HG03280 (cell line): ENCODE data around the gene CD74.

Experiments used
- ATAC-seq: cut with Tn5 transposase; IDR thresholded peaks from one replicate; pipeline ENCODE4 v1.9.1; 2021; ENCODE audit warnings: mild to moderate bottlenecking, moderate library complexity; ENCODE audit not compliant: unreplicated experiment

CD74 gene

DNA sequence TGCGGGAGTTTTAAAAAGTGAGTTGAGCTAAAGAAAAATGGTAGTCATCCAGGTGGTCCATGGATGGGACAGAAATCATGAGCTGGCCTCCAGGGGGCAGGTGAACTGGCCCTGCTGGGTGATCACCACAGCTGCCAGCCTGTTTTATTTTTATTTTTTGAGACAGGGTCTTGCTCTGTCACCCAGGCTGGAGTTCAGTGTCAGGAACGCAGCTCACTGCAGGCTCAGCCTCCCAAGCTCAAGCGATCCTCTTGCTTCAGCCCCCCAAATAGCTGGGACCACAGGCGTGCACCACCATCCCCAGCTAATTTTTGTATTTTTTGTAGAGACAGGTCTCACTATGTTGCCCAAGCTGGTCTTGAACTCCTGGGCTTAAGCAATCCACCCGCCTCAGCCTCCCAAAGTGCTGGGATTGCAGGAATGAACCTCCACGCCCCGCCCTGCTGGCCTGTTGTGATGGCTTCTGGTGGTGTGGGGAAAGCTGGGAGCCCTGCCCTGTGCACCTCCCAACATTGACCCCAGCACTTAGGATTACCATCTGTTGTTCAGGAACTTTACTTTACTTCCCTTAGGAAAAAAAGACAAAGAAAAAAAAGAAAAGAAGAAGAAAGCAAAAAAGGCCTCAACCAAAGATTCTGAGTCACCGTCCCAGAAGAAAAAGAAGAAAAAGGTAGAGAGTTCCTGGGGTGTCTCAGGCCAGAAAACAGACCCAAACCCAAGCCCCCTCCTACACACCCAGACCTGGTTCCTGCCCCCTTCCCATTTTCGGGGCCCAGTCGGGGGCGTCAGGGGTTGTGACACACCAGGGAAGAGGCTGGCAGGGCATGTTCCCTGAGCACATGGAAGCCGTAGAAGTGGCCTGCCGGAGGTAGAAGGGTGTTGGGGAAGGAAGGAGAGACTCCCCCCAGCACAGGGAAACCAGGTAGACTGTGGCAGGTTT is 14.7 kb downstream of the CD74 start:
- ATAC-seq, result no peak

DNA sequence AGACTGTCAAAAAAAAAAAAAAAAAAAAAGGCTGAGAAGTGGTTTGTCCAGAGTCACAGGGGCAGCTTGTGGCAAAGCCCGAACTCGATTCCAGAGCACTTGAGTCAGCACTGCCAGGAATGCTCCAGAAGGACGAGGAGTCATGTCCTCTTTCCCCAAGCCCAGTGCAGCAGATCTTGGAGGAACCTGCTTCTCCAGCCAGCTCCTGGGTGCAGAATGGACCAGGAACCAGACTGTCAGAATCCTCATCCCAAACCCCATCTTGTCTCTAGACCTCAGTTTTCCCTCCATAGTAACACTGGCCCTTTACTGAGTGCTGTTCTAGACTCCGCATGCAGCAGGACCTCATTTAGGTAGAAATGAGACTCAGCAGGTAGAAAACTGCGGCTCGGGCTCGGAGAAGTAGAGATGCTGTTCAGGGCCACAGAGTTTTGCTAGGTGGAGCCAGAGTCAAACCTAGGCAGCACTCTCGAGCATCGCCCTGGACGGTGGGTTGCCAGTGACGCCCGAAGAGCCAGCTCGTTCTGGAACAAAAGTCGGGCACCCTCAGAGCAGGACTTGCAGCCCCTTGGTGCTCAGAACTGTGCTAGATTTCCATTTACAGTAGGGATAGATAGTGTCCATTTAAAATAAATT is 15.4 kb downstream of the CD74 start:
- ATAC-seq, result no peak

DNA sequence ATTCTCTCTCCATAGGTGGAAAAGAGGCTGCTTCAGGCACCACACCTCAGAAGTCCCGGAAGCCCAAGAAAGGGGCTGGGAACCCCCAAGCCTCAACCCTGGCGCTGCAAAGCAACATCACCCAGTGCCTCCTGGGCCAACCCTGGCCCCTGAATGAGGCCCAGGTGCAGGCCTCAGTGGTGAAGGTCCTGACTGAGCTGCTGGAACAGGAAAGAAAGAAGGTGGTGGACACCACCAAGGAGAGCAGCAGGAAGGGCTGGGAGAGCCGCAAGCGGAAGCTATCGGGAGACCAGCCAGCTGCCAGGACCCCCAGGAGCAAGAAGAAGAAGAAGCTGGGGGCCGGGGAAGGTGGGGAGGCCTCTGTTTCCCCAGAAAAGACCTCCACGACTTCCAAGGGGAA is 16.4 kb downstream of the CD74 start:
- no peak for ATAC-seq

DNA sequence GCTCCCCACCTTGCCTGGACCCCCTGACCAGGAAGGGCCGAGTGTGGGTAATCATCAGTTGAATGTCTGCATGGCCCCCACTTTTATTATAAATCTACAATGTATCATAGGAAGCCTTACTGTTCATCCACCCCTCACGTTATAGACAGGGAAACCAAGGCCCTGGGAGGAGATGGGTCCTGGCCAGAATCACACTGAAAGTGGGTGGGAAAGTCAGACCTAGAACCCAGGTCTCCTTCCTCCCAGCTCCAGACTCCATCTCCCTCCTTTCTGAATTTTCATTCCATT is 17.1 kb downstream of the CD74 start:
- ATAC-seq, result no peak

DNA sequence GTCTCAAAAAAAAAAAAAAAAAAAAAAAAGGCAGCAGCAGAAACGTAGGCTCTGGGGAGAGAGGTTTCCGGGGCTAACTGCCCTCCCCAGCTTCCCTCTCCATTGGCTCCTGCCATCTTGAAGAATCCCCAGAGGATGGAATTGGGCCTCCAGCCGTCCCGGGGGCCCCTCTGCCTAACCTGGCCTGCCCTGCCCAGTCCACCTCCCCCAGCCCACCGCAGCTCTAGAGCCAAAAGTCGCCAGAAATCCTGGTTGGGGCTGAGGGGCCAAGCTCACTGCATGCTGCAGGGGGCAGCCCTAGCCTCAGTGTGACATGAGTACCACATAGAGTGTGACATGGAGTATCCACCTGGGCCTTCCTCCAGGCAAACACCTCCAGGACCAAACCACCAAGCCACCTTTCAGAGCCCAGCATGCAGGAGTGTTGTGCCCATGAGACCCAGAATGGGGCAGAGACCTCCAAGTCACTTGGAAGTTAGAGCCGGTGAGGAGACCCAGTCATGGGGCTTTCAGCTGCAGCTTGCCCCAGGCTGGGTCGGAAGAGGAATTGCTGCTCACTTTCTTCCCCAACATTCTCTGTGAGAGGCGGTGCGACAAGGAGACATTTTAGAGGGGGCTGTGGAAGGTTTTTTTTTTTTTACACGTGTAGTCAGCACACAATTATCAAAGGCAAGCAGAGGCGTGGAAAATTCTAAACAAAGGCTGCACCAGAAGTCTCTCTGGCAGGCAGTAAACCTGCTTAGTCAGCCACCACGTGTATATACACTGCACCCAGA is 17.6 kb downstream of the CD74 start:
- ATAC-seq, result no peak

DNA sequence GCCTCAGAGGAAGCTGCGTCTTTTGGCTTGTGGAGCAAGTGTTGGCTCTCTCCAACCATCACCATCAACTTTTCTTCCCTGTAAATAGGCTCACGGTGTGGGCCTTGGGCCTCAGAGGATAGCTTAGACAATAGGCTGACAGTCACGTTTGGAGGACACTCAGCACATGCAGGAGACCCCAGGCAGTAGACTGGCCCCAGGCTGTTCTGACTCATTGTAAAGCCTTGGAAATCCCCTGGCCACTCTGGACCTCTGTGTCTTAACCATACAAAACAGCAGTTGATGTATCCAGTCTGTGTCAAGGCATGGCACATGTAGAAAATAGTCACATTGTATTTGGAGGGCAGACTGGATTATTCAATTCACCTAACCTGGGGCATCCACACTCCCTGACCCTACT is 18.6 kb downstream of the CD74 start:
- ATAC-seq, result no peak

DNA sequence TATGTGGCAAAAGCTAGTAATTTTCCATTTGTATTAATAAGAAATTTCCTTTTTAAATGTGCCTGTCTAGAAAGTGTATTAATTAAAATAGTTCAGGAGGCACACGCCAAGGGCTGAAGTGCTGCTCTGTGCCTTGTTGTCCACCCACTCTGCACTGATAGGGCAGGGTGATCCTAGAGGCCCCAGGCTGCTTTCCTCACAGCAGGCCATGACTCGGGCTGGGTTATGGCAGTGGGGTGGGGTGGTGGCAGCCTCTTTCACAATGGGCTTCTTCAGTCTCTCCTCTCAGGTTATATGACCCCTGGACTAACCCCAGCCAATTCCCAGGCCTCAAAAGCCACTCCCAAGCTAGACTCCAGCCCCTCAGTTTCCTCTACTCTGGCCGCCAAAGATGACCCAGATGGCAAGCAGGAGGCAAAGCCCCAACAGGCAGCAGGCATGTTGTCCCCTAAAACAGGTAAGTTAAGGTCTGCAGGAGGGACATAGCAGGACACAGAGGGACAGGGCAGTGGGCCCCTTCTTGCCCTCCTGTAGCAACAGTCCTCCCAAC is 19.5 kb downstream of the CD74 start:
- no peak for ATAC-seq

DNA sequence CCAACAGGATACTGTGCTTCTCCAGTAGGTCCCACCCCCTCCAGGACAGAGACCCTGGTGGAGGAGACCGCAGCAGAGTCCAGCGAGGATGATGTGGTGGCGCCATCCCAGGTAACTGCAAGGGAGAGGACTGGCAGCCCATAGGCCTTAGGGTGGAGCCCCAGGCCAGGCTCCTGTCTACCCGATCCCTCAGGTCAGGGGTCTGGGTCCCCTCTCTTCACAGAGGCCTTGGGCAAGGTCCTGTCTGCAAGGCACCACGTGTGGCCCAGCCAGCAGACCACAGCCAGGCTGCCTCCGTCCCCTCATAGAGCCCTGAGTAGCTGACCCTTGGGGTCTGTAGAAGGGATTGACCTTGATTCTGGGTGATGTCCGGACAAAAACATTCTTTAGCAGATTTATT is 20.0 kb downstream of the CD74 start:
- no peak for ATAC-seq

DNA sequence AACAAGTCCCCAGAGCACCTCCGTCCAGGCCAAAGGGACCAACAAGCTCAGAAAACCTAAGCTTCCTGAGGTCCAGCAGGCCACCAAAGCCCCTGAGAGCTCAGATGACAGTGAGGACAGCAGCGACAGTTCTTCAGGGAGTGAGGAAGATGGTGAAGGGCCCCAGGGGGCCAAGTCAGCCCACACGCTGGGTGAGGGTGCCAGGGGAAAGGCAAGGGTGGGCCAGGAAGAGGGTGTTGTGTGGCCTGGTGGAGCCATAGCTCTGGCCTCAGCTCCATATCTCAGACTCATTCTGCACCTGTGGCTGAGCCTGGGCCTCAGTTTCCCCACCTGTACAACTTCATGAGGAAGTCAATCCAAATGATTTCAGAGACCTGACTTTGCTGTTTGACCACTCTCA is 20.7 kb downstream of the CD74 start:
- no peak for ATAC-seq

DNA sequence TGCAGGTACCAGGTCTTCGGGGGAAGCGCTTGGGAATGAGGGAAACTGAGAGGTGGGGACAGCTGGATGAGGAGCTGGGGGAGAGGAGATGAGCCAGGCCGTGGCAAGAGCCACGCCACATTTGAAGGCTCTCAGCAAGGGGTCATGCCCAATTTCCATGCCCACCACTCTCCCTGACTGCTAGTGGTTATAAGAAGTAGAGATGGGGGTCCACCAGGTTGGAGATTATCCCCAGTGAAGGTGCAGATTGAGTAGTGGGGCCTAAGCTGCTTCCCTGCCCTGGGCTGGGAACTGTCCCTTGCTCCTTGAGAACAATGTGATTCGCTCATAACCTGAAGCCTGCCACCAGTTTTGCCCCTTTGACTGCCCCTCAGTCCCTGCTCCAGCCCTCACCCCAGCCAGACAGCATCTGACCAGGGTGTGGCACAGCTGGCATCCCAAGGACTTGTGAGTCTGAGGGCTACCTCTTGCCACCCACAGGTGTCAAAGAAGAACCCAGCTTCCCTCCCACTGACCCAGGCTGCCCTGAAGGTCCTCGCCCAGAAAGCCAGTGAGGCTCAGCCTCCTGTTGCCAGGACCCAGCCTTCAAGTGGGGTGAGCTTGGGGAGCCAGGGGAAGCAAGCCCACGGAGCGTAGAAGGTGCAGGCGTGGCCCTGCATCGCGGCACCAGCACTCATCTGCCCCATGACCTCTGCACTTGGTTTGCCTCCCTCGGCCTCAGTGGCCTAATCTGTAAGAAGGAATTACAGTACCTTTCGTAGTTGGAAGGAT is 21.5 kb downstream of the CD74 start:
- ATAC-seq, result no peak

DNA sequence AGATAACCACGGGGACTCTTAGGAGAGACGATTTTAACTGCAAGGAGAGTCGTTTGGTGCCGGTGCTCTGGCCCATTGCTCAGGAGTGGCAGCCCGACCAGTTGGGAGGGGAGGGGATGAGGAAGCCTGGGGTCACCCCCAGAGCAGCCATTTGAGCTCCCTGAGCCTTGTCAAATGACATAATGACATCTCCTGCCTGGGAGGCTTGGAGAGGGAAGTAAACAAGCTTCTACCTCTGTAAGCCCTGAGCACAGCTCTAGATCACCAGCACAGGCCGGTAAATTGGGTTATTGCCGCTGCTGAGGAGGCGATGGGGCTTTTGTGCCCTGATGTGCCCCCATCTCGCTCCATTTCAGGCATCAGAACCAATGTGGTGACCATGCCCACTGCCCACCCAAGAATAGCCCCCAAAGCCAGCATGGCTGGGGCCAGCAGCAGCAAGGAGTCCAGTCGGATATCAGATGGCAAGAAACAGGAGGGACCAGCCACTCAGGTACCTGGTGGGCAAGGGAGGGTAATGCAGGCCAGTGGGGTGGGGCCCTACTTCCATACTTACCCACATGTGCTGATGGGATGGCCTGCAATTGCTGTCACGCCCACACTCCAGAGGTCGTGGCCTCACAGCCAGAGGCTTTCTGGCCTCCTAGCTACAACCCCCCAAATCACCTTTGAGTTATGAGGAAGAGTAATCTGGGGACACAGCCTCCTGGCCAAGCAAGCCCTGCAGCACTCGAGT is 23.0 kb downstream of the CD74 start:
- ATAC-seq, result no peak

DNA sequence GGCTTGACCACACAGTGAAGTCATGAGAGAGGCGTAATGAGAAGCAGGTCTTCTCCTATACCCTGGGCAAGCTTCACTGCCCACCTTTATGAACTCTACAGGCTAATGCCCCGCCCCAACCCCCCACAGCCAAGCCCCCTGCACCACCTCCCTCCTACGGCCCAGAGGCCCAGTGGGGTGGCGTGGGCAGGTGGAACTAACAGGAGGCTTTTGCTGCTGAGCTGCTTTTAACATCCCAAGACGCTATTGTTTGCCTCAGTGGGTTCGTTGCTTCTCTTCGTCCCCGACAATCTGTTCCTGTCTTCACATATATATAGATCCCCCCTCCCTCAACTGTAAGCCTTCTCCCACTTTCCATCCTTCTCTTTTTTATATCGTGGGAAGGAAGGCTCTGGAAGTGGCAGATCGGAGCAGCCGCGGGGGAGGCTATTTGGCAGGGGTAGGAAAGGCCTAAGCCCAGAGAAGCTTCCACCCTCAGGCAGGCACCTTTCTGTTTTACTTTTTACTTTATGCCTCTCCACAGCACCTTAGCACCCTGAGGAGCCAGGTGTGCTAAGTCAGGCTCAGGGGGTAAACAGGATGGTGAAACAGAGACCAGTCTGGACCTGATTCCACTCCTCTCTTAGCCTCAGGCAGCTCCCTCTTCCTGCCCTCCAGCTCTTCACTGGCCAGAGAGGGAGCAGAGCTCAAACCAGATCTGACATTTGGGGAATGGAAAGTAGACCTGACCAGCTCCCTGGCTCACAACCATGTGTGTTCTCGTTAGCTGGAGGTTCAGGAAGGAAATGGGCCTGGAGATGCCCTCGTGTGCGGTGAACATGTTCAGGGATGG is 26.5 kb downstream of the CD74 start:
- ATAC-seq, result no peak

DNA sequence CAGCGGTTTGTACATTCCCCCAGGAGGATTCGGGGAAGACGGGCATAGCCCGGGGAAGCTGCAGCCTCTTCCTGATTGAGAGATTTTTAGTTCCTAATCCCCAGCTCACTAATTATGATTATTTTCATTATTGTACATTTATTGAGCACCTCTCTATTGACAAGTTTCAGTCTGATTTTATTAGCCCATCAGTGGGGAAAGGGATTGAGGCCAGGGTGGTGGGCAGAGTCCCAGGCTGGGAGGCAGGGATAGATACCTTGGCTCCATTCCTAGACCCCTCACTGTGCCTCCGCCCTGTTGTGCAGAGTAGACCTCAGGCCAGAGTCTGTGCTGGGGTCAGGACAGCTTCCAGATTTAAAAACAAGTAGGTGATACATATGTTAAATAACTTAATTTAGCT is 28.0 kb downstream of the CD74 start:
- ATAC-seq, result no peak

DNA sequence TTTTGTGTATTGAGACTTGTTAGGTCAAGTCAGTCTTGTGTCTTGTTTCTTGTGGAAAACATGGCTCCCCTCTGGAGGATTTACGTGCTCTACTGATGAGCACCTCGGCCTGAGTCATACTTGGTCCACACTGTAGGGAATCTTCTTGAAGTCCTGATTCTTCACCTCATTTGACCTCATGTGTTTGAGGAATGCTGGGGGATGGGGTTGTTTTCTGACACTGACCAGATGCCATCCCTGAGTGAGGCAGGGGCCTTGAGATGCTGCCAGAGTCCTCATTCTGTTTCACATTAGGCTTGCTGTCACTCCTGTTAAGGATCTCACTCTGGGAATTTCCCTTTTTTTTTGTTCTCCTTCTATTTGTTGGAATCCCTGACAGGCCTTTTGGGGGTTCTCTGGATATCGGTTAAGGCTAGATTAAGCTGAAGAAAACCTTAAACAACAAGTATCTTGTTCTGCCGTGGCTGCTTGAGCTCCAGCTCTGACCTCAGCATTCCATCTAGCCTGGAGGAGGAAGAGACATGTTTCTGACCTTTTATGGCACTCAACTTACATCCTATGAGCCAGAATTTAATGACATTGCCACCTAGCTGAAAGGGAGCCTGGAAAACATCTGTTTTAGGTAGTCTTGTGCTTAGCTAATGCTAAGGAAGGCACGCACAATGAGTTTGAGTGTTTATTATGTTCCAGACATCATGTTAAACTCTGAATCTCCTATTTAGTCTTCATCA is 34.6 kb downstream of the CD74 start:
- no peak for ATAC-seq

DNA sequence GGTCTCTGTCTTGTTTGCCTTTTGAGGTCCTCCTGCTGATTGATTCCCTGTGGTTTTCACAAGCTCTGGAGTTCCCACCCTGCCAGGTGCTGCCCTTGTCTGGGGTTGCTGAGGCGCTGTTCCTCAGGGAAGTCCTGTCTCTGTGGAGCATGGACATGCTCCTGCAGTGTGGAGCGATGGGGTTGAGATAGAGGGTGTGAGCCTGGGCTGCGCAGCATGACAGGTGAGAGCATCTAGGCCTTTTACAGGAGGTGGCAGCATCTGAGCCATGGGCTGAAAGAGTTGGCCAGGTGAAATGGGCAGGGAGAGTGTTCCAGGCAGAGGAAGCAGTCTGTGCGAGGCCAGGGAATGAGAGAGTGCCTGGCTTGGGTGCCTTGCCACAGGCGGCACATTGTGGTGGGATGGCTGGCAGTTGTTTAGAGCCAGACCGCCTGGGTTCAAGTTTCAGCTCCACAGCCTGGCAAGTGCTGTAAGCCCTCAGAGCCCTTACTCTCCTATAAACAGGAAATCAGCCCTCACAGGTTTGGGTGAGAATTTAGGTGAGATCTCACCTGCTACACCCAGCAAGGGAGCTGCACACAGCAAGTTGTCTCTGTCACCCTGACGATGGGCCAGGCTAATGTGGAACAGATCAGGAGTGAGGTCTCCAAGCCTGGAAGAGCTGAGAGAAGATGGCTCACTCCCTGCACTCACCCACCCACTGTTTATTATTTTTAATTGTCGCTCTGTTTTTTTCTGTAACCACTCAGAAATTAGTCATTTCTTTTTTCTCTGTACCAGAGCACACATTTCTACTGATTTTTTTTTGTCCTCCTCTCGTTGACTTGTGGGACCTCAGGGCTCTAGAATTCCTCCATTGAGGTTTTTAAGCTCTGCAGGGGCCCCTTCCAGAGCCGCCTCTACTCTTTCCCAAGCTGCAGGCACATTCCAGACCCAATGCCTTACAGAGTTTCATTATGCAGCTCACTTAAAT is 35.6 kb downstream of the CD74 start:
- no peak for ATAC-seq

DNA sequence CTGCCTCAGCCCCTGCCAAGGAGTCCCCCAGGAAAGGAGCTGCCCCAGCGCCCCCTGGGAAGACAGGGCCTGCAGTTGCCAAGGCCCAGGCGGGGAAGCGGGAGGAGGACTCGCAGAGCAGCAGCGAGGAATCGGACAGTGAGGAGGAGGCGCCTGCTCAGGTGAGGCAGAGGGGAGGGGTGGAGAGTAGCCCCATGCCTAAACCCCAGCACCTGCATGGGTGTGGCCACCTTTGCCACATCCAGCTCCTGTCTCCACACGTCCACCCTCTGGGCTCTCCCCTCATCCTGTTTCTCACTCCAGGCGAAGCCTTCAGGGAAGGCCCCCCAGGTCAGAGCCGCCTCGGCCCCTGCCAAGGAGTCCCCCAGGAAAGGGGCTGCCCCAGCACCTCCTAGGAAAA is 38.1 kb downstream of the CD74 start:
- ATAC-seq, result no peak

DNA sequence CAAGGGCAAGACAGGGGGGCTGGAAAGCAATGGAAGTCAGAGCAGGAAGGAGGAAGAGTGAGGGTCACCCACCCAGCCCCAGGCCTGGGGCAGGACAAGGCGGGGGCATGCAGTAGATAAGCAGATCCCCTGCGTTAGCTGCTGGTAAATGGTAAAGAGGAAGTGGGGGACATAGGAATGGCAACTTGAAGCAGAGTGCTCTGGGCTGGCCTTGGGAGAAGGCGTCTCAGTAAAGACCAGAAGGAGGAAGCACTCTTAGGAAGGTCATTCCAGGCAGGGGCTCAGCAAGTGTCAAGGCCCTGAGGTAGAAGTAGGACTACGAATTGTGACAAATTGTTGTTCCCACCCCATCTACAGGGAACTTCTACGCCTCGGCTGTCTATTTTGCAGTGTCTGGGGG is 40.1 kb downstream of the CD74 start:
- no peak for ATAC-seq

DNA sequence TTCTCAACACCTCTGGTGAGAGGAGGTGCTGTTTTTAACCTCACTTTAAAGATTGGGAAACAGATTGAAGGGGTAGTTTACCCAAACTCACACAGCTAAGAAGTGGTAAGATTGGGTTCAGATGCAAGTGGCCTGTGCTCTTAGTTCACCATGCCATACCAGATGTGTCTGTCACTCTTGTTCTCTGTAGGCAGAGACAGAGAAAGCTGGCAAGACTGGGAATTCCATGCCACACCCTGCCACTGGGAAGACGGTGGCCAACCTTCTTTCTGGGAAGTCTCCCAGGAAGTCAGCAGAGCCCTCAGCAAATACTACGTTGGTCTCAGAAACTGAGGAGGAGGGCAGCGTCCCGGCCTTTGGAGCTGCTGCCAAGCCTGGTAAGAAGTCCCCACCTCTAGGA is 44.2 kb downstream of the CD74 start:
- ATAC-seq, result no peak
